NCI-H2196 treated with DMSO at 0.1 percent for 48 hours (cell line): ENCODE results near the gene RIPK1.

Experiments
- DNase-seq: peaks from one replicate; lab custom pipeline; 2025; ENCODE audit not compliant: unreplicated experiment; lab: John Stamatoyannopoulos, UW

The RIPK1 gene

GRCh38 chr6:3159805-3160781, 91.8 kb downstream of the RIPK1 start:
- peak; percentile 35 for DNase-seq

GRCh38 chr6:3162067-3162497, 93.8 kb downstream of the RIPK1 start:
- no peak for DNase-seq

GRCh38 chr6:3162565-3163247, 94.4 kb downstream of the RIPK1 start:
- peak; percentile 67 for DNase-seq

DNA sequence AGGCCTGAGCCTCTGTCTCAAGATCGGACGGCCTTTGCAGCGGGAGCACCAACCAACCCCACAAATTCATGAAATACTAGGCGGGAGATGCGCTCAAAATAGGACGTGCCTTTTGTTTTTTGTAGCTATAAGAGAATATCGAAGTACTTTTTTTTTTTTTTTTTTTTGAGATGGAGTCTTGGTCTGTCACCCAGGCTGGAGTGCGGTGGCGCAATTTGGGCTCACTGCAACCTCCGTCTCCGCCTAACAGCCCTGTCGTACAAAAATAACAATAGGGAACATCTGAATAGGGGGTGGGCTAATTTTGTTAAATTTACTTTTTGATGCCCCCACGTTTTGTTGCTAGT, 94.9 kb downstream of the RIPK1 start:
- DNase-seq = no peak

- DNase-seq = no peak
These were observed 96.1 kb downstream of the RIPK1 start for GRCh38 chr6:3164388-3164787.
